H1 (cell line): ENCODE results near the gene PMS2. TPM values are rescaled to one million over a fixed set of nuclear protein-coding genes. Genes with fewer than 3 reads are reported as not detected.

Experiments
- CTCF ChIA-PET: fragments of 300-600 bp; sonication (Branson Sonifier 250); formaldehyde crosslinking; loops from one replicate; lab custom pipeline; 2021; ENCODE audit not compliant: partially characterized antibody; lab: Charles Lee
- POLR2A ChIA-PET: fragments of 300-600 bp; sonication (Branson Sonifier 250); formaldehyde crosslinking; loops from one replicate; lab custom pipeline; 2021; ENCODE audit warnings: inconsistent platforms; ENCODE audit not compliant: partially characterized antibody; lab: Charles Lee
- DNase-seq, 2 experiments: peaks; one replicate each; pipeline versions ENCODE4 v3.0.0 to v3.0.0-alpha.2; 2010 to 2022; ENCODE audit warnings: low spot score in 2 of 2, low read depth in 1 of 2, mixed read lengths in 1 of 2
- FAIRE-seq: peaks from 2 replicates; lab custom pipeline; 2011; peaks lifted over from hg19 to GRCh38; lab: Jason Lieb, UNC
- H2AFZ ChIP-seq: 2 replicates; pipeline ENCODE4 v1.8.1; 2012; ENCODE audit warnings: low read length, inconsistent platforms
- H2AK5ac ChIP-seq: 2 replicates; pipeline ENCODE4 v1.6.1; 2013; ENCODE audit warnings: low read depth, low read length
- H2BK120ac ChIP-seq: replicated peaks from 2 replicates; pipeline ENCODE3; 2013; ENCODE audit warnings: low read depth, low read length, inconsistent platforms
- H2BK12ac ChIP-seq: 2 replicates; pipeline ENCODE4 v1.6.1; 2013; ENCODE audit warnings: low read depth, low read length
- H2BK15ac ChIP-seq: 2 replicates; pipeline ENCODE4 v1.6.1; 2013; ENCODE audit warnings: low read length
- H2BK20ac ChIP-seq: 2 replicates; pipeline ENCODE4 v1.6.1; 2013; ENCODE audit warnings: low read length
- H2BK5ac ChIP-seq: 2 replicates; pipeline ENCODE4 v1.6.1; 2013; ENCODE audit warnings: low read depth, low read length
- H3K14ac ChIP-seq: 2 replicates; pipeline ENCODE4 v1.6.1; 2013; ENCODE audit warnings: inconsistent platforms; ENCODE audit not compliant: insufficient read length
- H3K18ac ChIP-seq: 2 replicates; pipeline ENCODE4 v1.6.1; 2013; ENCODE audit warnings: low read length; ENCODE audit errors: extremely low read depth
- H3K23ac ChIP-seq: 2 replicates; pipeline ENCODE4 v1.6.1; 2013; ENCODE audit warnings: inconsistent platforms; ENCODE audit not compliant: insufficient read length
- H3K23me2 ChIP-seq: 2 replicates; pipeline ENCODE4 v1.6.1; 2013; ENCODE audit warnings: low read depth, low read length
- H3K27ac ChIP-seq: 2 replicates; pipeline ENCODE4 v1.6.1; 2011; ENCODE audit warnings: low read depth, low read length, inconsistent platforms
- H3K27me3 ChIP-seq, 4 experiments: replicated peaks in 1 of 4; 1 replicate in 1 of 4; 2 replicates in 3 of 4; pipeline versions ENCODE4 v1.6.1 to v1.8.1; 2011 to 2013; ENCODE audit warnings: low read length in 3 of 4, mild to moderate bottlenecking in 3 of 4, inconsistent platforms in 2 of 4, mixed read lengths in 2 of 4, moderate library complexity in 1 of 4; ENCODE audit not compliant: control insufficient read depth in 3 of 4, insufficient read depth in 3 of 4; ENCODE audit errors: extremely low read depth in 1 of 4
- H3K36me3 ChIP-seq, 4 experiments: 2 replicates each; pipeline versions ENCODE4 v1.6.1 to v1.8.1; 2011 to 2013; ENCODE audit warnings: mild to moderate bottlenecking in 4 of 4, low read length in 3 of 4, moderate library complexity in 2 of 4, control low read depth in 1 of 4, inconsistent platforms in 1 of 4; ENCODE audit not compliant: insufficient read depth in 4 of 4, control insufficient read depth in 2 of 4
- H3K4ac ChIP-seq: replicated peaks from 2 replicates; pipeline ENCODE3; 2013; ENCODE audit warnings: low read length, low read depth, mixed read lengths, inconsistent platforms; ENCODE audit not compliant: insufficient read length
- H3K4me1 ChIP-seq, 4 experiments: replicated peaks in 1 of 4; 1 replicate in 1 of 4; 2 replicates in 3 of 4; pipeline versions ENCODE4 v1.6.1 to v1.8.1; 2011 to 2013; ENCODE audit warnings: low read length in 3 of 4, inconsistent platforms in 2 of 4, mixed read lengths in 1 of 4; ENCODE audit not compliant: insufficient read depth in 4 of 4, control insufficient read depth in 3 of 4
- H3K4me2 ChIP-seq, 2 experiments: 2 replicates each; pipeline versions ENCODE4 v1.6.1 to v1.8.1; 2011 to 2013; ENCODE audit warnings: low read depth in 2 of 2, low read length in 2 of 2, control low read depth in 1 of 2, inconsistent platforms in 1 of 2, mild to moderate bottlenecking in 1 of 2; ENCODE audit not compliant: insufficient read depth in 1 of 2
- H3K4me3 ChIP-seq, 4 experiments: fragments of 200-600, 300-600 bp in 1 of 4; sonication (generic), shearing (Covaris generic), sonication (Bioruptor Twin) in 1 of 4; 2 replicates each; pipeline versions ENCODE4 v1.5.1 to v1.8.1; 2011 to 2016; ENCODE audit warnings: low read length in 4 of 4, low read depth in 3 of 4, control low read depth in 2 of 4, inconsistent platforms in 2 of 4, mild to moderate bottlenecking in 2 of 4, mixed read lengths in 1 of 4, moderate library complexity in 1 of 4; ENCODE audit not compliant: insufficient read depth in 2 of 4; ENCODE audit errors: extremely low read depth in 1 of 4
- H3K56ac ChIP-seq: replicated peaks from 2 replicates; pipeline ENCODE3; 2013; ENCODE audit warnings: low read depth, mild to moderate bottlenecking, mixed read lengths, low read length, inconsistent platforms; ENCODE audit not compliant: insufficient read length
- H3K79me1 ChIP-seq: 2 replicates; pipeline ENCODE4 v1.6.1; 2013; ENCODE audit warnings: low read depth, low read length, control low read depth
- H3K79me2 ChIP-seq, 2 experiments: 2 replicates each; pipeline versions ENCODE4 v1.6.1 to v1.8.1; 2012 to 2013; ENCODE audit warnings: low read length in 2 of 2, mild to moderate bottlenecking in 2 of 2, inconsistent platforms in 1 of 2; ENCODE audit not compliant: insufficient read depth in 2 of 2, control insufficient read depth in 1 of 2
- H3K9ac ChIP-seq, 4 experiments: replicated peaks in 1 of 4; 1 replicate in 1 of 4; 2 replicates in 3 of 4; pipeline versions ENCODE4 v1.6.1 to v1.8.1; 2011 to 2013; ENCODE audit warnings: low read depth in 3 of 4, low read length in 3 of 4, control low read depth in 2 of 4, mild to moderate bottlenecking in 2 of 4, moderate library complexity in 2 of 4, inconsistent platforms in 1 of 4; ENCODE audit errors: extremely low read depth in 1 of 4
- H3K9me3 ChIP-seq, 2 experiments: 2 replicates each; pipeline versions ENCODE4 v1.6.1 to v1.8.1; 2012 to 2013; ENCODE audit warnings: mild to moderate bottlenecking in 2 of 2, moderate library complexity in 2 of 2, control low read depth in 1 of 2, inconsistent platforms in 1 of 2, low read depth in 1 of 2, low read length in 1 of 2, mixed read lengths in 1 of 2; ENCODE audit not compliant: insufficient read depth in 2 of 2
- H4K20me1 ChIP-seq, 2 experiments: replicated peaks in 1 of 2; 2 replicates each; pipeline versions ENCODE3 to v1.8.1; 2011 to 2013; ENCODE audit warnings: inconsistent platforms in 2 of 2, low read length in 2 of 2, mild to moderate bottlenecking in 1 of 2; ENCODE audit not compliant: insufficient read depth in 2 of 2, control insufficient read depth in 1 of 2
- H4K5ac ChIP-seq: 2 replicates; pipeline ENCODE4 v1.6.1; 2013; ENCODE audit warnings: low read length, low read depth, mixed read lengths, inconsistent platforms; ENCODE audit not compliant: insufficient read length
- H4K8ac ChIP-seq: 2 replicates; pipeline ENCODE4 v1.8.0; 2013; ENCODE audit warnings: mild to moderate bottlenecking, moderate library complexity, low read length, inconsistent platforms; ENCODE audit not compliant: insufficient read depth; ENCODE audit errors: extremely low read depth
- H4K91ac ChIP-seq: replicated peaks from 2 replicates; pipeline ENCODE3; 2013; ENCODE audit warnings: low read length, mixed read lengths, inconsistent platforms; ENCODE audit not compliant: insufficient read length
- ATF2 ChIP-seq: IDR thresholded peaks from 2 replicates; pipeline ENCODE4 v1.6.1; 2012; ENCODE audit warnings: low read length, inconsistent platforms
- CTCF ChIP-seq, 3 experiments: IDR thresholded peaks; 1 replicate in 2 of 3; 2 replicates in 1 of 3; pipeline versions ENCODE4 v1.5.1 to v1.6.1; 2011; ENCODE audit warnings: low read length in 3 of 3, mild to moderate bottlenecking in 3 of 3, inconsistent platforms in 2 of 3, low read depth in 1 of 3, moderate library complexity in 1 of 3; ENCODE audit not compliant: insufficient read depth in 1 of 3; ENCODE audit errors: control extremely low read depth in 1 of 3
- POU5F1 ChIP-seq: IDR thresholded peaks from 2 replicates; pipeline ENCODE4 v1.6.1; 2011; ENCODE audit warnings: low read depth, mild to moderate bottlenecking, low read length, moderate library complexity
- RAD21 ChIP-seq, 2 experiments: IDR thresholded peaks in 1 of 2; conservative IDR thresholded peaks in 1 of 2; 2 replicates each; pipeline ENCODE4 v1.6.1; 2011; ENCODE audit warnings: low read depth in 2 of 2, low read length in 2 of 2, improper control_type of control experiment in 1 of 2, inconsistent platforms in 1 of 2, mild to moderate bottlenecking in 1 of 2, moderate library complexity in 1 of 2
- SIRT6 ChIP-seq: IDR thresholded peaks from one replicate; pipeline ENCODE4 v1.7.1; 2012; ENCODE audit warnings: low read length, inconsistent platforms
- SP1 ChIP-seq: IDR thresholded peaks from 2 replicates; pipeline ENCODE4 v1.6.1; 2011; ENCODE audit warnings: low read depth, low read length
- SP4 ChIP-seq: IDR thresholded peaks from 2 replicates; pipeline ENCODE4 v1.6.1; 2012; ENCODE audit warnings: low read length, inconsistent platforms
- WGBS, 2 experiments: shearing (Covaris generic) in 1 of 2; methylation state at CpG; one replicate each; pipeline versions ENCODE4 v1.1.6 to v1.1.7; 2013 to 2015; ENCODE audit warnings: low lambda C conversion rate in 2 of 2, mixed read lengths in 2 of 2, inconsistent platforms in 1 of 2, low coverage in 1 of 2, missing lambda C conversion rate in 1 of 2; ENCODE audit not compliant: insufficient replicate concordance in 2 of 2, insufficient coverage in 1 of 2, insufficient read length in 1 of 2; ENCODE audit errors: extremely low coverage in 1 of 2, missing lambda C conversion rate in 1 of 2; 5-methylcytosine and 5-hydroxymethylcytosine counted together
- polyA plus RNA-seq, 7 experiments: library from polyadenylated mRNA; depleted of rRNA in 3 of 7; stranded (reverse) in 5 of 7; unstranded in 2 of 7; fragments of >200 nt in 5 of 7; fragments of 200-250 nt in 2 of 7; gene quantifications; 1 replicate in 5 of 7; 2 replicates in 1 of 7; 4 replicates in 1 of 7; pipeline versions ENCODE4 v1.2.1 to v1.2.3, GENCODE V29; 2011 to 2013; ENCODE audit warnings: missing spikeins in 2 of 7, mixed read lengths in 2 of 7
- total RNA-seq: library from RNA; stranded (reverse); fragmentation: NEBNext Ultra II Directional; extraction: Animal tissue kit (Norgen Biotek cat#: 25700); gene quantifications from 2 replicates; pipeline ENCODE4 v1.2.1, GENCODE V29; 2021

The PMS2 gene
- total and polyA plus RNA-seq, 2 of the 8 experiments (the other 6 are each of a cell fraction or from before 2014, with no cell fraction given) = 4.8 to 12.1 TPM

DNA sequence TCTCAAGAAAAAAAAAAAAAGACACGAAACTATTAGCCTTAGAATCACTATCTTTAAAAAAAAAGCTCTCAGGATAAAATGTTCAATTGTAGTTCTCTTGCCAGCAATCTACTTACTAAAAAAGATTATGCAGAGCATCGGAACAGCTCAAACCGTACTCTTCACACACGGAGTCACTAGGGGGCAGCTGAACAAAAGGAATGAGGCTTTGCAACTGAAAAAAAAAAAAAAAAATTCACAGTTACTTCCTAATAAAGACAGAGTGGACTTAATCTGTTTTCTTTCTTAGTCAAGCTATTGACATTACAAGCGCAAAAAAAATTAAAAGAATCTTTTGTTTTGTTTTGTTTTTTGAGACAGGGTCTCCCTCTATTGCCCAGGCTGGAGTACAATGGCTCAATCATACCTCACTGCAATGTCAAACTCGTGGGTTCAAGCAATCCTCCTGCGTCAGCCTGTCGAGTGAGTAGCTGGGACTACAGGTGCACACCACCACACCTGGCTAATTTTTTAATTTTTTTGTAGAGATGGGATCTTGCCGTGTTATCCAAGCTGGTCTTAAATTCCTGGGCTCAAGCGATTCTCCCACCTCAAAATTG, 11.5 kb downstream of the PMS2 start:
- H2BK12ac ChIP-seq = no peak overlapping the region
- H4K8ac ChIP-seq = no peak overlapping the region
- no peak overlapping the region for H3K27ac ChIP-seq
- H3K4me3 ChIP-seq = no peak overlapping the region
- H3K4me1 ChIP-seq = no peaks in the 10 kb centered on the region
- no peak overlapping the region for H2BK5ac ChIP-seq
- H3K79me1 ChIP-seq = no peaks in the 10 kb centered on the region
- no peak overlapping the region for H3K56ac ChIP-seq
- no peak overlapping the region for H2AFZ ChIP-seq
- H3K27me3 ChIP-seq = no peaks in the 10 kb centered on the region
- no peaks in the 10 kb centered on the region for H4K20me1 ChIP-seq
- POLR2A ChIA-PET = interaction anchor here (0.5 to 2.5 kb wide), 7 partner anchors 11 to 344 kb away, joined by 3 to 12 read pairs (median 3); partner anchors contain the start of genes AIMP2 and PMS2
- H3K36me3 ChIP-seq = peaks cover 3 to 44% (median 24%) of the 10 kb centered on the region in 4 experiments
- no peaks in the 10 kb centered on the region for H3K79me2 ChIP-seq
- H3K18ac ChIP-seq = no peak overlapping the region
- no peak overlapping the region for H3K4ac ChIP-seq
- H2BK15ac ChIP-seq = no peak overlapping the region
- no peak overlapping the region for H2AK5ac ChIP-seq
- H3K9ac ChIP-seq = no peak overlapping the region
- WGBS, 2 experiments = 73% methylated on average over 10 of the region's 10 CpGs; no CpG with 5 or more reads in 1 of the 2 experiments
- H3K4me2 ChIP-seq = no peak overlapping the region
- no peak overlapping the region for H3K23ac ChIP-seq
- H3K14ac ChIP-seq = no peak overlapping the region
- no peak overlapping the region for H2BK120ac ChIP-seq
- no peaks in the 10 kb centered on the region for H3K23me2 ChIP-seq
- DNase-seq = no peak
- no peak overlapping the region for H4K91ac ChIP-seq
- H3K9me3 ChIP-seq = no peaks in the 10 kb centered on the region
- TF ChIP-seq SP4 (no peak), ATF2 (no peak), SIRT6 (no peak), RAD21 (IDR thresholded peaks at IDR 0.05 in 1 of 2, conservative IDR thresholded peaks at IDR 0.05 in 1 of 2; ENCODE audit: low read depth in 2 of 2, low read length in 2 of 2) (peak; percentile 60 to 61), SP1 (no peak), CTCF (IDR thresholded peaks at IDR 0.05; ENCODE audit: control extremely low read depth in 1 of 3, insufficient read depth in 1 of 3, low read depth in 1 of 3, low read length in 3 of 3) (peak; percentile 9 to 42 (median 30); a peak in 3 of 4 replicates), POU5F1 (no peak)
- TF ChIP-seq, all 59 proteins: peak for 2
- FAIRE-seq = no peak
- Histone ChIP-seq H2BK20ac (no peak overlapping the region), H4K5ac (no peak overlapping the region)
- CTCF ChIA-PET = interaction anchor here (0.6 to 3.1 kb wide), 19 partner anchors 8 to 440 kb away, joined by 3 to 15 read pairs (median 4); partner anchors contain the start of genes AIMP2 and PMS2
